NK-92 treated with Interleukin-12 subunit alpha and Interleukin-12 subunit beta, amount 100 ng/mL, for 24 hours (cell line): ENCODE measurements around the gene PDE7B.

Source experiments
- DNase-seq: peaks from one replicate; lab custom pipeline; 2025; lab: John Stamatoyannopoulos, UW

PDE7B gene

GRCh38 chr6:136033416-136033815 is 181.9 kb downstream of the PDE7B start:
- no peak for DNase-seq

GRCh38 chr6:136034422-136034821 is 182.9 kb downstream of the PDE7B start:
- no peak for DNase-seq

- DNase-seq: no peak
Observed at GRCh38 chr6:136035378-136036070, 184.0 kb downstream of the PDE7B start.

- no peak for DNase-seq
Observed at GRCh38 chr6:136036071-136036380, 184.5 kb downstream of the PDE7B start.

- DNase-seq: no peak
Observed at GRCh38 chr6:136036601-136037000, 185.1 kb downstream of the PDE7B start.

- no peak for DNase-seq
Observed at GRCh38 chr6:136037242-136037875, 185.9 kb downstream of the PDE7B start.

- no peak for DNase-seq
Observed at GRCh38 chr6:136037876-136038460, 186.5 kb downstream of the PDE7B start.

- no peak for DNase-seq
Observed at GRCh38 chr6:136038531-136038930, 187.0 kb downstream of the PDE7B start.

GRCh38 chr6:136039185-136039584 is 187.7 kb downstream of the PDE7B start:
- no peak for DNase-seq

- no peak for DNase-seq
Observed at GRCh38 chr6:136050475-136050874, 199.0 kb downstream of the PDE7B start.

- DNase-seq: no peak
Observed at GRCh38 chr6:136051140-136051775, 199.8 kb downstream of the PDE7B start.

- DNase-seq: no peak
Observed at GRCh38 chr6:136052031-136052430, 200.5 kb downstream of the PDE7B start.

GRCh38 chr6:136058852-136059251 is 207.4 kb downstream of the PDE7B start:
- no peak for DNase-seq

GRCh38 chr6:136059308-136059707 is 207.8 kb downstream of the PDE7B start:
- DNase-seq: no peak

- no peak for DNase-seq
Observed at GRCh38 chr6:136060052-136060451, 208.6 kb downstream of the PDE7B start.

GRCh38 chr6:136060759-136061158 is 209.3 kb downstream of the PDE7B start:
- DNase-seq: no peak

GRCh38 chr6:136061701-136062100 is 210.2 kb downstream of the PDE7B start:
- no peak for DNase-seq

GRCh38 chr6:136063096-136063495 is 211.6 kb downstream of the PDE7B start:
- DNase-seq: no peak

GRCh38 chr6:136066005-136066404 is 214.5 kb downstream of the PDE7B start:
- DNase-seq: no peak

- DNase-seq: no peak
Observed at GRCh38 chr6:136067731-136068341, 216.3 kb downstream of the PDE7B start.

- no peak for DNase-seq
Observed at GRCh38 chr6:136069119-136069518, 217.6 kb downstream of the PDE7B start.

- no peak for DNase-seq
Observed at GRCh38 chr6:136070815-136071214, 219.3 kb downstream of the PDE7B start.

- DNase-seq: no peak
Observed at GRCh38 chr6:136072691-136073090, 221.2 kb downstream of the PDE7B start.
